ENCODE data around the gene CDIPT. TPM values are rescaled to one million over a fixed set of nuclear protein-coding genes. Genes with fewer than 3 reads are reported as not detected.
A peak's percentile ranks its signal among the peaks of the same experiment; 100 is the strongest.

CDIPT gene
- total and polyA plus RNA-seq, 2 of the 13 experiments (the other 11 are each of a cell fraction or from before 2014, with no cell fraction given): 54.9 to 97.5 TPM

DNA sequence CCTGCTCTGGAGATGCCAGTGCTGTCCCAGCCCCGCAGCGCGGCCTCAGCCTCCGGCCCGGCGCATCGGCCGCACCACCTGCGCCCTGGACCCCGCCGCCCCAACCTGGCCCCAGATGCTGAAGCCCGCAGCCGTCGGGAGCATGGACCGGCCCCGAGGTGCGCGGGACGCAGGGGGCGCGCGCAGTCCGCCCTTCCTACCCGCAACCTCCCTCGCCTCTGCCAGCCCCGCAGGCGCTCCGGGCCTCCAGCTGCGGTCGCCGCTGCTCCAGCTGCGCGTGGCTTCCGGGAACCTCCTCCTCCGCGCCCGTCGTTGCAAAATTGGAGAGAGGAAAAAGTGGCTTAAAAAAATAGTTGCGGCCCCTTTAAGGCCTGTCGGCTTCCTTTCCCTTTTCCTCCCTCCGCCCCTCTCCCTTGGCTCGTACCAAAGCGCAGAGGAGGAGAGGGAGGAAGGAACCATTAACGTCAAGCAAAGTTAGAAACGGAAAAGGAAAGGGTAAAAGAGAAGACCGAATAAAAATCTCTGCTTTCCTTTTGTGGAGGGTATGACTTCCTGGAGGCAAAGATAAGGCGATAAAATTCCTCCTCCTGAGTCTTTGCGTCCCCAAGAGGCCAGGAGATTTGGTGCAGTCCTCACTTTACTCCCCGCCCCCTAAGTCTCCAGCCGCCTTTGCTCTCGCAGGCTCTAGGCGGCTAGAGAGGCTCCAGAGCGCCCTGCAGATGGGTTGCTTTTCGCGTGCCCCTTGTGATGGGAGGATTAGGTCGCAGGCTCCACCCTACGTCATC lies at the start of gene CDIPT (continued):
- TF ChIP-seq NPAS2 (CRISPR knock-in tag; IDR thresholded peaks at IDR 0.05; ENCODE audit: borderline replicate concordance) (no peak), STAG1 (CRISPR knock-in tag; IDR thresholded peaks at IDR 0.05) (peak; percentile 63), PHB2 (IDR thresholded peaks at IDR 0.05; ENCODE audit: partially characterized antibody) (no peak), ZNF496 (CRISPR knock-in tag; IDR thresholded peaks at IDR 0.05; ENCODE audit: insufficient replicate concordance) (no peak), MATR3 (CRISPR knock-in tag; IDR thresholded peaks at IDR 0.05) (no peak), ZNF138 (CRISPR knock-in tag; IDR thresholded peaks at IDR 0.05; ENCODE audit: low read depth) (0 out of 2 replicates have a peak, but pooled peaks have one; percentile 23), SP1 (IDR thresholded peaks at IDR 0.05) (no peak), SP1 (CRISPR knock-in tag; IDR thresholded peaks at IDR 0.05) (peak; percentile 80), CAMTA2 (CRISPR knock-in tag; IDR thresholded peaks at IDR 0.05; ENCODE audit: borderline replicate concordance) (no peak; the same call in 1 of the 2 replicates), ZNF644 (CRISPR knock-in tag; IDR thresholded peaks at IDR 0.05; ENCODE audit: low read depth) (no peak), HDAC2 (CRISPR knock-in tag; IDR thresholded peaks at IDR 0.05) (peak; percentile 87), ZNF3 (CRISPR knock-in tag; IDR thresholded peaks at IDR 0.05) (no peak), GFI1 (CRISPR knock-in tag; IDR thresholded peaks at IDR 0.05; ENCODE audit: borderline replicate concordance) (0 out of 2 replicates have a peak, but pooled peaks have one; percentile 61), ZNF761 (CRISPR knock-in tag; conservative IDR thresholded peaks at IDR 0.05) (no peak)
- TF ChIP-seq, protein P1, sequence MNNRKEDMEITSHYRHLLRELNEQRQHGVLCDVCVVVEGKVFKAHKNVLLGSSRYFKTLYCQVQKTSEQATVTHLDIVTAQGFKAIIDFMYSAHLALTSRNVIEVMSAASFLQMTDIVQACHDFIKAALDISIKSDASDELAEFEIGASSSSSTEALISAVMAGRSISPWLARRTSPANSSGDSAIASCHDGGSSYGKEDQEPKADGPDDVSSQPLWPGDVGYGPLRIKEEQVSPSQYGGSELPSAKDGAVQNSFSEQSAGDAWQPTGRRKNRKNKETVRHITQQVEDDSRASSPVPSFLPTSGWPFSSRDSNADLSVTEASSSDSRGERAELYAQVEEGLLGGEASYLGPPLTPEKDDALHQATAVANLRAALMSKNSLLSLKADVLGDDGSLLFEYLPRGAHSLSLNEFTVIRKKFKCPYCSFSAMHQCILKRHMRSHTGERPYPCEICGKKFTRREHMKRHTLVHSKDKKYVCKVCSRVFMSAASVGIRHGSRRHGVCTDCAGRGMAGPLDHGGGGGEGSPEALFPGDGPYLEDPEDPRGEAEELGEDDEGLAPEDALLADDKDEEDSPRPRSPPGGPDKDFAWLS (CRISPR knock-in tag; IDR thresholded peaks at IDR 0.05; ENCODE audit: borderline replicate concordance): no peak
- TF ChIP-seq, protein P2, sequence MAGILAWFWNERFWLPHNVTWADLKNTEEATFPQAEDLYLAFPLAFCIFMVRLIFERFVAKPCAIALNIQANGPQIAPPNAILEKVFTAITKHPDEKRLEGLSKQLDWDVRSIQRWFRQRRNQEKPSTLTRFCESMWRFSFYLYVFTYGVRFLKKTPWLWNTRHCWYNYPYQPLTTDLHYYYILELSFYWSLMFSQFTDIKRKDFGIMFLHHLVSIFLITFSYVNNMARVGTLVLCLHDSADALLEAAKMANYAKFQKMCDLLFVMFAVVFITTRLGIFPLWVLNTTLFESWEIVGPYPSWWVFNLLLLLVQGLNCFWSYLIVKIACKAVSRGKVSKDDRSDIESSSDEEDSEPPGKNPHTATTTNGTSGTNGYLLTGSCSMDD (CRISPR knock-in tag; IDR thresholded peaks at IDR 0.05): no peak
- TF ChIP-seq, protein P3, sequence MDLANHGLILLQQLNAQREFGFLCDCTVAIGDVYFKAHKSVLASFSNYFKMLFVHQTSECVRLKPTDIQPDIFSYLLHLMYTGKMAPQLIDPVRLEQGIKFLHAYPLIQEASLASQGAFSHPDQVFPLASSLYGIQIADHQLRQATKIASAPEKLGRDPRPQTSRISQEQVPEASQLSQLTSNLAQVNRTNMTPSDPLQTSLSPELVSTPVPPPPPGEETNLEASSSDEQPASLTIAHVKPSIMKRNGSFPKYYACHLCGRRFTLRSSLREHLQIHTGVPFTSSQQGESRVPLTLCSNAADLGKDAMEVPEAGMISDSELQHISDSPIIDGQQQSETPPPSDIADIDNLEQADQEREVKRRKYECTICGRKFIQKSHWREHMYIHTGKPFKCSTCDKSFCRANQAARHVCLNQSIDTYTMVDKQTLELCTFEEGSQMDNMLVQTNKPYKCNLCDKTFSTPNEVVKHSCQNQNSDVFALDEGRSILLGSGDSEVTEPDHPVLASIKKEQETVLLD (CRISPR knock-in tag; IDR thresholded peaks at IDR 0.05; ENCODE audit: low read depth): peak; percentile 60; the same call in 1 of the 2 replicates
- TF ChIP-seq, protein P4, sequence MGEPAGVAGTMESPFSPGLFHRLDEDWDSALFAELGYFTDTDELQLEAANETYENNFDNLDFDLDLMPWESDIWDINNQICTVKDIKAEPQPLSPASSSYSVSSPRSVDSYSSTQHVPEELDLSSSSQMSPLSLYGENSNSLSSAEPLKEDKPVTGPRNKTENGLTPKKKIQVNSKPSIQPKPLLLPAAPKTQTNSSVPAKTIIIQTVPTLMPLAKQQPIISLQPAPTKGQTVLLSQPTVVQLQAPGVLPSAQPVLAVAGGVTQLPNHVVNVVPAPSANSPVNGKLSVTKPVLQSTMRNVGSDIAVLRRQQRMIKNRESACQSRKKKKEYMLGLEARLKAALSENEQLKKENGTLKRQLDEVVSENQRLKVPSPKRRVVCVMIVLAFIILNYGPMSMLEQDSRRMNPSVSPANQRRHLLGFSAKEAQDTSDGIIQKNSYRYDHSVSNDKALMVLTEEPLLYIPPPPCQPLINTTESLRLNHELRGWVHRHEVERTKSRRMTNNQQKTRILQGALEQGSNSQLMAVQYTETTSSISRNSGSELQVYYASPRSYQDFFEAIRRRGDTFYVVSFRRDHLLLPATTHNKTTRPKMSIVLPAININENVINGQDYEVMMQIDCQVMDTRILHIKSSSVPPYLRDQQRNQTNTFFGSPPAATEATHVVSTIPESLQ (CRISPR knock-in tag; conservative IDR thresholded peaks at IDR 0.05): peak; percentile 92; the same call in 1 of the 2 replicates
- TF ChIP-seq, protein P5, sequence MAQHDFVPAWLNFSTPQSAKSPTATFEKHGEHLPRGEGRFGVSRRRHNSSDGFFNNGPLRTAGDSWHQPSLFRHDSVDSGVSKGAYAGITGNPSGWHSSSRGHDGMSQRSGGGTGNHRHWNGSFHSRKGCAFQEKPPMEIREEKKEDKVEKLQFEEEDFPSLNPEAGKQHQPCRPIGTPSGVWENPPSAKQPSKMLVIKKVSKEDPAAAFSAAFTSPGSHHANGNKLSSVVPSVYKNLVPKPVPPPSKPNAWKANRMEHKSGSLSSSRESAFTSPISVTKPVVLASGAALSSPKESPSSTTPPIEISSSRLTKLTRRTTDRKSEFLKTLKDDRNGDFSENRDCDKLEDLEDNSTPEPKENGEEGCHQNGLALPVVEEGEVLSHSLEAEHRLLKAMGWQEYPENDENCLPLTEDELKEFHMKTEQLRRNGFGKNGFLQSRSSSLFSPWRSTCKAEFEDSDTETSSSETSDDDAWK (CRISPR knock-in tag; IDR thresholded peaks at IDR 0.05): no peak
- TF ChIP-seq, protein P6, sequence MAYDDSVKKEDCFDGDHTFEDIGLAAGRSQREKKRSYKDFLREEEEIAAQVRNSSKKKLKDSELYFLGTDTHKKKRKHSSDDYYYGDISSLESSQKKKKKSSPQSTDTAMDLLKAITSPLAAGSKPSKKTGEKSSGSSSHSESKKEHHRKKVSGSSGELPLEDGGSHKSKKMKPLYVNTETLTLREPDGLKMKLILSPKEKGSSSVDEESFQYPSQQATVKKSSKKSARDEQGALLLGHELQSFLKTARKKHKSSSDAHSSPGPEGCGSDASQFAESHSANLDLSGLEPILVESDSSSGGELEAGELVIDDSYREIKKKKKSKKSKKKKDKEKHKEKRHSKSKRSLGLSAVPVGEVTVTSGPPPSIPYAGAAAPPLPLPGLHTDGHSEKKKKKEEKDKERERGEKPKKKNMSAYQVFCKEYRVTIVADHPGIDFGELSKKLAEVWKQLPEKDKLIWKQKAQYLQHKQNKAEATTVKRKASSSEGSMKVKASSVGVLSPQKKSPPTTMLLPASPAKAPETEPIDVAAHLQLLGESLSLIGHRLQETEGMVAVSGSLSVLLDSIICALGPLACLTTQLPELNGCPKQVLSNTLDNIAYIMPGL (CRISPR knock-in tag; IDR thresholded peaks at IDR 0.05; ENCODE audit: borderline replicate concordance in 1 of 2, low read depth in 1 of 2): peak; percentile 83 to 86
